Stimulated activated CD8-positive, alpha-beta memory T cell treated with anti-CD3 and anti-CD28 coated beads, Interleukin-15, amount 100 ng/mL, for 48 hours (primary cell): ENCODE measurements around the gene UGT2B28.
"Not testable (repeated sequence)": the region's sequence is repeated elsewhere in the genome, so short reads cannot be mapped to it uniquely, and the experiment has no call there.

Experiments
- DNase-seq, 2 donors: peaks; one replicate each; pipeline ENCODE4 v3.0.0-alpha.2; 2020; ENCODE audit warnings: low read depth in 2 of 2

Gene UGT2B28

GRCh38 chr4:69343558-69344420 lies 63.5 kb downstream of the UGT2B28 start:
- DNase-seq = not testable (repeated sequence)
